DMS153 (cell line): ENCODE measurements around the gene MSL1.

Experiments
- DNase-seq: peaks from one replicate; lab custom pipeline; 2025; lab: John Stamatoyannopoulos, UW

The MSL1 gene

GRCh38 chr17:40121181-40122135 is at the start of gene MSL1:
Gene MSL1 (plus strand): TSS chr17:40121971. CDS start chr17:40122613, 642 bp downstream.
- peak; percentile 24 for DNase-seq

DNA sequence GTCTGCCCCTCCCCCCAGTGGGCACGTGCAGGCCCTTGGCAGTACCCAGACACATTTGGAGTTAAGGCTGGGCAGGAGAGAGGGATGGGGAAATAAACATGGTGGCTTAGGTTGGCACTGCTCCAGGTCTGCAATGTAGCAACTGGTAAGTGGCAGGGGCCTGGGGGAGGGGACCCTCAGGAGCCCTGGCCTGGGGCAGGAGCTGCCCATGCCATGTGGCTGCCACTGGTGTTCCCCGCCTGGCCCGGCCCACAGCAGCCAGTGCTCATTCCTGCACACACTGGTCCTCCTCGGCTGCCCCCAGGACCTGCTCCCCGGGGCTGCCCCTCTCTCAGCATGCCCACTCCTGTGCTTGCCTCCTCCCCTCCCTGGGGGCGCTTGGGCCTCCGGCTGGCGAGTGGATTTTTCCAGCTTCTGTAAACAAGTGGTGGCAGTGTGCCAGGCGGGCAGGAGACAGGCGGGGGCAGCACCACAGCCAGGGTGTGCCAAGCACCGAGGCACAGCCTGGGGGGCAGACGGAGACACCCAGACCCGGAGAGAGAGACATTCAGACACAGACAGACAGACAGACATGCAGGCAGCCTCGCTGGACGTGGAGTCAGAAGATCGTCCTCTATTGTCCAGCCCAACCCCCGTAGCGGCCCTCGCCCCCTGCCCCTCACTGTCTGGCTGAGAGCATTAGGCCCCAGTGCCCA is 49.6 kb upstream of the MSL1 start:
- peak; percentile 89 for DNase-seq

GRCh38 chr17:40072735-40073346 is 48.9 kb upstream of the MSL1 start:
- DNase-seq: no peak

GRCh38 chr17:40073454-40074174 is 48.2 kb upstream of the MSL1 start:
- DNase-seq: no peak

DNA sequence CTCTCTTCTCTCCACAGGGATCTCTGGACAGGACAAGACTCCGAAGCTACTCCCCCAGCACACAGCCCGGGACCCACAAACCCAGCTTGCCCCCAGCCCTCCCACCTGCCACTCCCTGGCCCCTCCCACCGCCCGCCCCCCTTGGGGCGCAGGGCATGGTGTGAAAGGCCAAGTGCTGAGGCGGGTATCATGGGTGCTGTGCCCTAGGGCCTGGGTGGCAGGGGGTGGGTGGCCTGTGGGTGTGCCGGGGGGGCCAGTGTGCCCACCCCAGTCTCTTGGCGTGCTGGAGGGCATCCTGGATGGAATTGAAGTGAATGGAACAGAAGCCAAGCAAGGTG is 47.6 kb upstream of the MSL1 start:
- no peak for DNase-seq

- peak; percentile 95 for DNase-seq
Measured at GRCh38 chr17:40074871-40075200, 46.9 kb upstream of the MSL1 start.

DNA sequence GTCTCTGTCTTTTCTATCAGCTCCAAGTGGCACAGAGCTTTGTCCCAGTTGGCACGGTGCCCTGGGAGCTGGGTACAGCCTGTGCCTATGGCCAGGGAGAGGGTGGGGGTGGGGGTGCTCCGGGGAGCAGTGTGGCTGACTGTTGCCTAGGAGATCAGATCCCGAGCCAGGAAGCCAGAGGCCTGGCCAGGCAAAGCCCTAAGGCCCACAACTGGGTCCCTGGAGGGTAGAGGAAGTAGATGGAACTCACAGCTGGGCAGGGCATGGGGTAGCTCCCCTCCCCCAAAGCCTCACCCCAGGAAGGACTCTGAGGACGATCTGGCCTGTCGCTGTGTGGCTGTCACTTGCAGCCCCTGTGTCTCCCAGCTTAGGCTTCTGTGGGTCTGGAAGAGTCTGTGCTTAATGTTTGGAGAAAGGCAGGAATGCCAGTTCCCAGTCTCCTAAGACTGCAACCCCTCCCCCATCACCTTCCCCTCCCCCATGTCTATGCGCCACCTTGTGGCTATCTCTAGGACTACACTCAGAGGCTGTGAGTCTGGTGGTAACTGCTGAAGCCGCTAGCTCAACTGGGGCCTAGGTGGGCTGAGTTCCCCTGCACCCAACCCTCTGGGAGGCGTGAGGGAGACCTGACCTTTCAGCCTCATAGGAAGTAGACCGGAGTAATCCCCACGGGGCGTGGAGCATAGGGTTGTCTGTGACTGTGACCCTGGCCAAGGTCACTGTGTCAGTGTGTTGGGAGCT is 46.4 kb upstream of the MSL1 start:
- DNase-seq: peak; percentile 95

GRCh38 chr17:40075942-40076498 is 45.8 kb upstream of the MSL1 start:
- DNase-seq: no peak

DNA sequence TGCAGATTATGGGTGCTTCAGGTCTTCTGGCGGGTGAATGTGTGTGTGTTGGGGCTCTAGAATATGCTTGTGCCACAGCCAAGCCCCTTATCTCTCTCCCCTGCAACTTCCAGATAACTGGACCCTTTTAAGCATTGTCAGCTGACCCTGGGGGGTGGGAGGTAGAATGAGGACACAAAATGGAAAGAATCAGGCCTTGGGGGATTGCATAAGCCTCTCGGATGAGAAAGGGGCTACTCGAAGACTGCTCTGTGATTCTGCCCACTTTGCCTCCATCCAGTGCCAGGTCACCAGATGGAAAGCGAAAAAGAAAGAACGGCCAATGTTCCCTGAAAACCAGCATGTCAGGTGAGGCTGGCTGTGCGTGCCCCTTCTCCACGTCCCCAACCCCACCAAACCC is 45.2 kb upstream of the MSL1 start:
- no peak for DNase-seq

DNA sequence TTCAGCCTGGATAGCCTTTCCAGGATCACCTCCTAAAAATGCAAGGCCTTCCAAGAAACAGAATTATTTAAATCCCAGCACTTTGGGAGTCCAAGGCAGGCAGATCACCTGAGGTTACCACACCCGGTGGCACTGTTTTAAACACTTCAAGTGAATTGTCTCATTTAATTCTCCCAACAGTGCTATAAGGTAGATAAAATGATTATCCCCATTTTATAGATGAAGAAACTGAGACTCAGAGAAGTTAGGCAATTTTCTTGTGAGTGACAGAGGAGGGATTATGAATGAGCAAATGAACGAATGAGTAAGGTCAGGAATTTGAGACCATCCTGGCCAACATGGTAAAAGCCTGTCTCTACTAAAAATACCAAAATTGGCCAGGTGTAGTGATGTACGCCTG is 42.2 kb upstream of the MSL1 start:
- DNase-seq: no peak

DNA sequence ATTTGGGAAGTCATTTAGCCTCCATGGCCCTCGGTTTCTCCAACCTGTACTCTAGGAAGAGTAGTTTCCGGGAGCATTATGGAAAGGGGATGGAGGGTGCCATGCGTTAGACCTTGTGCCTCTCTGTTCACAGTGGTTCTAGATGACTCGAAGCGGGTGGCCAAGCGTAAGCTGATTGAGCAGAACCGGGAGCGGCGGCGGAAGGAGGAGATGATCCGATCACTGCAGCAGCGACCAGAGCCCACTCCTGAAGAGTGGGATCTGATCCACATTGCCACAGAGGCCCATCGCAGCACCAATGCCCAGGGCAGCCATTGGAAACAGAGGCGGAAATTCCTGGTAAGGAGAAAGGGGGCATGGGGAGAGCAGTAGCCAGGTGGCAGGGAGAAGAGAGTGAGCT is 37.3 kb upstream of the MSL1 start:
- DNase-seq: no peak

GRCh38 chr17:40086150-40087044 is 35.4 kb upstream of the MSL1 start:
- DNase-seq: no peak

DNA sequence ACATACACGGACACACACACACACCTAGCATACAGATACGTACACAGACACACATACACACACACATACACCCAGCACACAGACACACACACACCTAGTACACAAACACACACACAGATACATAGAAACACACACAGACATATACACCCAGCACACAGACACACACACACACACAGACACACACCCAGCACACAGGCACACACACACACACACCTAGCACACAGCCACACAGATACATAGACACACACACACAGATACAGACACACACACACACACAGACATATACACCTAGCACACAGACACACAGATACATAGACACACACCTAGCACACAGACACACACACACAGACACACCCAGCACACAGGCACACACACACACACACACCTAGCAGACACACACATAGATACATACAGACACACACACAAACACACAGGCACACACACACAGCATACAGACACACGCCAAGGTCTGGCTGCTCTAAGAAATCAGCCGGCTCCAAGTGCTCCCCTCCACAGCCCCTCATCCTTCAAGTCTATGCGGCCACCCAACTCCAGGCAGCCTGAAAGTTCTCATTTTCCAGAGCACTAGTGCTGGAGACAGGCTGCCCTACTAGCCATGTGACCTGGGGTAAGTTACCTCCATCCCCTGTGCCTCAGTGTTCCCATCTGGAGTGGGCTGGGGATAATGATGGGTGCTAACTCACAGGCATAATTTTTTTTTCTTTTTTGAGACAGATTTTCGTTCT is 34.5 kb upstream of the MSL1 start:
- DNase-seq: no peak

GRCh38 chr17:40087903-40088718 is 33.7 kb upstream of the MSL1 start:
- DNase-seq: no peak

- no peak for DNase-seq
Measured at GRCh38 chr17:40089077-40089895, 32.5 kb upstream of the MSL1 start.

DNA sequence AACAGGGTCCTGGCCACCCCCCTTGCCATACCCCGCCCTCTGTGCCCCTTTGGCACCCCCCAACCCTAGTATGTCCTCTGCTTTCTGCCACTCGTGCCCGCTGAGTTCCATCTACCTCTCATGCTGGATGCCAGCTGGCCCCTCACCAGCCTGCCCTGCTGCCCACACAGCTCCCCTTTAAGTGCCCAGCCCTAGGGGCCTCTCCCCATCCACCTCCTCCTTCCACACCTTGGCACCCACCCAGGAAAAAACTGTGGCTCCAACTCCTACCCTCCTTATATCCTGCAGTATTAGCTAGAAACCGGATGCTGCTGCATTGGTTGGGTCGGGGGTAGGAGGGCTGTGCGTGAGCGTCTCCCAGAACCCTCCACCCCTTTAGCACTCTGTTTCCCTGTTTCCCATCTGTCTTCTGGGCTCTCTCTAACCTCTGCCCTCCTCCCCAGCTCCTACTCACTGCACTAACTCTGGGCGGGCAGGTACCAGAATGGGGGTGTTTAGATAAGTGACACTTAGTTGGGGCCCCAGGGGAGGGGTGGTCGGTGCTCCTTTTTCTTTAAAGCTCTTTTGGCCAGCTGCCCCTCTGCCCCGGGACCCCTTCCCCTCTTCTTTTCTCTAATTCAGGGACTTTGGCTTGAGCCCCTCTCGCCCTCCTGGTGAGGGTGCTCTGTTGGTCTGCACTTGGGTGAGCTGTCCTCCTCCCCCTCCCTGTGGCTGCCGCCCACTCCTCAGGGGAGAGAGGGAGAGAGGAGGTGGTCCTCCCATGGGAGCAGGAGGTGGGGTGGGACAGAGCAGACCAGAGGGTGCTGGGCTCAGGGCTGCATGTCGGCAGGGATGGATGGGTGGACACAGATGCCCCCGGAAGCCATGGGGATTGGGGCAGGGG is 31.3 kb upstream of the MSL1 start:
- no peak for DNase-seq
